Large intestine (tissue), 3 donors: ENCODE data around the gene USP40. TPM values are rescaled to one million over a fixed set of nuclear protein-coding genes. Genes with fewer than 3 reads are reported as not detected.

ENCODE experiments used
- DNase-seq, 2 donors: peaks; one replicate each; pipeline versions ENCODE4 v3.0.0 to v3.0.0-alpha.2; 2013
- H3K27ac ChIP-seq: one replicate; pipeline ENCODE4 v1.5.1; 2013; ENCODE audit warnings: low read length
- H3K27me3 ChIP-seq: 2 replicates; pipeline ENCODE4 v1.6.1; 2013; ENCODE audit warnings: low read length; ENCODE audit not compliant: control insufficient read depth, insufficient read depth
- H3K36me3 ChIP-seq: 2 replicates; pipeline ENCODE4 v1.6.1; 2013; ENCODE audit warnings: low read length; ENCODE audit not compliant: control insufficient read depth, insufficient read depth
- H3K4me1 ChIP-seq: one replicate; pipeline ENCODE4 v1.6.1; 2013; ENCODE audit warnings: low read length; ENCODE audit not compliant: control insufficient read depth, insufficient read depth
- H3K4me3 ChIP-seq: one replicate; pipeline ENCODE4 v1.5.1; 2013; ENCODE audit warnings: low read length
- H3K9me3 ChIP-seq: one replicate; pipeline ENCODE4 v1.6.1; 2013; ENCODE audit warnings: mild to moderate bottlenecking, low read depth, low read length, moderate library complexity; ENCODE audit not compliant: control insufficient read depth
- WGBS: methylation state at CpG from one replicate; pipeline ENCODE4 v1.1.5; 2013; ENCODE audit warnings: low lambda C conversion rate; ENCODE audit not compliant: insufficient coverage; 5-methylcytosine and 5-hydroxymethylcytosine counted together
- polyA plus RNA-seq: library from polyadenylated mRNA; unstranded; fragments of 120-200 nt; gene quantifications from one replicate; pipeline ENCODE4 v1.2.1, GENCODE V29; 2013

The USP40 gene
- polyA plus RNA-seq, 1 donor = 33.6 TPM

- WGBS = 100% methylated on average over 1 of the region's 18 CpGs
- peaks cover 3% of the 10 kb centered on the region for H3K4me1 ChIP-seq
Observed at GRCh38 chr2:233435436-233436190, 131.0 kb downstream of the USP40 start.

GRCh38 chr2:233434666-233435330 lies 131.8 kb downstream of the USP40 start:
- Histone ChIP-seq H3K27ac (no peak overlapping the region), H3K4me1 (peaks cover 3% of the 10 kb centered on the region), H3K27me3 (no peaks in the 10 kb centered on the region), H3K36me3 (peaks cover 49% of the 10 kb centered on the region), H3K4me3 (no peak overlapping the region), H3K9me3 (no peaks in the 10 kb centered on the region)
- no peak for DNase-seq
- WGBS = 87% methylated on average over 3 of the region's 18 CpGs

More at GRCh38 chr2:233435436-233436190, 131.0 kb downstream of the USP40 start:
- DNase-seq = no peak
- no peak overlapping the region for H3K27ac ChIP-seq
- peaks cover 53% of the 10 kb centered on the region for H3K36me3 ChIP-seq
- H3K27me3 ChIP-seq = no peaks in the 10 kb centered on the region
- H3K4me3 ChIP-seq = no peak overlapping the region
- no peaks in the 10 kb centered on the region for H3K9me3 ChIP-seq

GRCh38 chr2:233433794-233434193 lies 132.8 kb downstream of the USP40 start:
- Histone ChIP-seq H3K4me3 (no peak overlapping the region), H3K9me3 (no peaks in the 10 kb centered on the region), H3K4me1 (peaks cover 3% of the 10 kb centered on the region), H3K36me3 (peaks cover 41% of the 10 kb centered on the region), H3K27me3 (no peaks in the 10 kb centered on the region), H3K27ac (no peak overlapping the region)
- DNase-seq = no peak
- no CpG with 5 or more reads among the region's 1 CpG for WGBS

DNA sequence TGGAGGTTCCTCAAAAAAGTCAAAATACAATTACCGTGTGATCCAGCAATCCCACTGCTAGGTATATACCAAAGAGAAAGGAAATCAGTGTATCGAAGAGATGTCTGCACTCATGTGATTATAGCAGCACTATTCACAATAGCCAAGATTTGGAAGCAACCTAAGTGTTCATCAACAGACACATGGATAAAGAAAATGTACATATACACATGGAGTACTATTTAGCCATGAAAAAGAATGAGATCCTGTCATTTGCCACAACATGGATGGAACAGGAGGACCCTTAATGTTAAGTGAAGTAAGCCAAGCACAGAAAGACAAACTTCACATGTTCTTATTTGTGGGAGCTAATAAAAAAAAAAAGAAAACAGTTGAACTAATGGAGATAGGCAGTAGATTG lies 133.6 kb downstream of the USP40 start:
- WGBS = no CpG with 5 or more reads among the region's 2 CpGs
- H3K4me3 ChIP-seq = no peak overlapping the region
- peaks cover 3% of the 10 kb centered on the region for H3K4me1 ChIP-seq
- H3K9me3 ChIP-seq = no peaks in the 10 kb centered on the region
- no peak overlapping the region for H3K27ac ChIP-seq
- DNase-seq = no peak
- no peaks in the 10 kb centered on the region for H3K27me3 ChIP-seq
- H3K36me3 ChIP-seq = peaks cover 33% of the 10 kb centered on the region

- peaks cover 3% of the 10 kb centered on the region for H3K4me1 ChIP-seq
- WGBS = 100% methylated on average over 1 of the region's 1 CpG
- H3K4me3 ChIP-seq = no peak overlapping the region
- H3K27ac ChIP-seq = no peak overlapping the region
- DNase-seq = no peak
- H3K27me3 ChIP-seq = no peaks in the 10 kb centered on the region
- H3K9me3 ChIP-seq = no peaks in the 10 kb centered on the region
- H3K36me3 ChIP-seq = peaks cover 10% of the 10 kb centered on the region
Observed at GRCh38 chr2:233430651-233431050, 135.9 kb downstream of the USP40 start.

GRCh38 chr2:233430081-233430480 lies 136.5 kb downstream of the USP40 start:
- H3K27ac ChIP-seq = no peak overlapping the region
- H3K4me1 ChIP-seq = peaks cover 3% of the 10 kb centered on the region
- no peaks in the 10 kb centered on the region for H3K27me3 ChIP-seq
- H3K4me3 ChIP-seq = no peak overlapping the region
- peaks cover 6% of the 10 kb centered on the region for H3K36me3 ChIP-seq
- no peaks in the 10 kb centered on the region for H3K9me3 ChIP-seq
- DNase-seq = no peak
- WGBS = 90% methylated on average over 4 of the region's 4 CpGs

- DNase-seq = no peak
- WGBS = no CpG with 5 or more reads among the region's 20 CpGs
- Histone ChIP-seq H3K27ac (no peak overlapping the region), H3K36me3 (no peaks in the 10 kb centered on the region), H3K9me3 (no peaks in the 10 kb centered on the region), H3K27me3 (no peaks in the 10 kb centered on the region), H3K4me3 (no peak overlapping the region), H3K4me1 (peaks cover 9% of the 10 kb centered on the region)
Observed at GRCh38 chr2:233429175-233429897, 137.2 kb downstream of the USP40 start.

DNA sequence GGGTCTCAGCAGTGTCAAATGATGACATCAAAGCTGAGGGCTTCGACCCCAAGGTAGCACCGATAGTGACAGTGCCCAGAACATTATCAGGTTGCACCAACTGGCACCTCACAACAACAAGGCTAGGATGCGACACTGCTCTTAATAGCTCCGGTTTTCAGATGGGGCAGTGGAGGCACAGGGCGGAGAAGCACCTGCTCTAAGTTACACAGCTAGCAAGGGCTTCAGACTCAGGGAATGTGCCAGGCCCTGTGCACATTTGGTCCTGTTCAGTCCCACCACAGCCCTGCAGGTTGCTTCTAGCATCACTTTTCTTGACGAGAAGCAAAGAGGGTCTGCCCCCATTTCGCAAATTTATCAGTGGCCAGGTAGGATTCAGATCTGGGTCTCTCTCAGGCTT lies 138.1 kb downstream of the USP40 start:
- WGBS = no CpG with 5 or more reads among the region's 7 CpGs
- Histone ChIP-seq H3K36me3 (no peaks in the 10 kb centered on the region), H3K4me3 (no peak overlapping the region), H3K27me3 (no peaks in the 10 kb centered on the region), H3K4me1 (peaks cover 18% of the 10 kb centered on the region), H3K27ac (no peak overlapping the region), H3K9me3 (no peaks in the 10 kb centered on the region)
- DNase-seq = no peak

DNA sequence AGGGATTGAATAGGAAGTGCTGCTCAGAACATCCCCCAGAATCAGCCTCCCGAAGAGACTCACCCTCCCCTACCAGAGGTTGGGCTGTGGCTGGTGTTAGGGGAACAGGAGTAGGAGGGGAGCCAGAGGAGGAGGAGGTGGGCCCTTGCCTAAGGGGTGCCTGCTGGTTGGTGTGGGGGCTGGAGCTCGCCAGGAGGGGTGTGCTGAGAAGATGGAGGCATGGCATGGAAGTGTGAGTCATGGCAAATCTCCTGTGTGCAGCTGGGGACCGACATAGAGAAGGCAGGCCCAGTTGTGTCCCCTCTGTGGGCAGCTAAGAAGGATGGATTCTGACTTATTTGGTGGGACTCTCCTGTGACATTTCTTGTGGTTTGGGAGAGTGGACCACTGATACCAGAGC lies 138.6 kb downstream of the USP40 start:
- Histone ChIP-seq H3K4me1 (peaks cover 22% of the 10 kb centered on the region), H3K9me3 (no peaks in the 10 kb centered on the region), H3K4me3 (no peak overlapping the region), H3K36me3 (no peaks in the 10 kb centered on the region), H3K27me3 (no peaks in the 10 kb centered on the region), H3K27ac (no peak overlapping the region)
- WGBS = no CpG with 5 or more reads among the region's 3 CpGs
- no peak for DNase-seq

- Histone ChIP-seq H3K27me3 (no peaks in the 10 kb centered on the region), H3K4me3 (no peak overlapping the region), H3K4me1 (peaks cover 31% of the 10 kb centered on the region), H3K36me3 (no peaks in the 10 kb centered on the region), H3K27ac (no peak overlapping the region), H3K9me3 (no peaks in the 10 kb centered on the region)
- DNase-seq = no peak
- 100% methylated on average over 2 of the region's 7 CpGs for WGBS
Observed at GRCh38 chr2:233426619-233427342, 139.8 kb downstream of the USP40 start.
